Nephron progenitor cell (in vitro differentiated cells): ENCODE data around the gene DENND4C.

Source experiments
- DNase-seq: peaks from one replicate; pipeline ENCODE4 v3.0.0; 2021
- H3K27ac Mint-ChIP-seq: 2 replicates; pipeline ENCODE4 v1.8.0; 2021; ENCODE audit warnings: mild to moderate bottlenecking, moderate library complexity, mixed read lengths
- H3K27me3 Mint-ChIP-seq: 2 replicates; pipeline ENCODE4 v1.8.0; 2021; ENCODE audit warnings: mild to moderate bottlenecking, low read depth, mixed read lengths; ENCODE audit not compliant: poor library complexity
- H3K36me3 Mint-ChIP-seq: 2 replicates; pipeline ENCODE4 v1.8.0; 2021; ENCODE audit warnings: low read depth, mixed read lengths
- H3K4me1 Mint-ChIP-seq: 2 replicates; pipeline ENCODE4 v1.8.0; 2021; ENCODE audit warnings: mixed read lengths
- H3K4me3 Mint-ChIP-seq: 2 replicates; pipeline ENCODE4 v1.8.0; 2021; ENCODE audit warnings: mild to moderate bottlenecking, moderate library complexity, mixed read lengths
- H3K9me3 Mint-ChIP-seq: 2 replicates; pipeline ENCODE4 v1.8.0; 2021; ENCODE audit warnings: mild to moderate bottlenecking, moderate library complexity, mixed read lengths
- CTCF ChIP-seq: fragments of 200-600 bp; sonication (generic); IDR thresholded peaks from 2 replicates; pipeline ENCODE4 v1.5.0; 2021; ENCODE audit warnings: antibody characterized with exemption

DENND4C gene

GRCh38 chr9:19199012-19199411, 31.5 kb upstream of the DENND4C start:
- Mint-ChIP-seq H3K27me3 (no peaks in the 10 kb centered on the region), H3K27ac (no peak overlapping the region), H3K4me3 (no peak overlapping the region), H3K4me1 (peaks cover 27% of the 10 kb centered on the region), H3K36me3 (no peaks in the 10 kb centered on the region), H3K9me3 (peaks cover 4% of the 10 kb centered on the region)
- no peak for DNase-seq
- TF ChIP-seq CTCF: no peak

GRCh38 chr9:19200229-19200628, 30.3 kb upstream of the DENND4C start:
- TF ChIP-seq CTCF: no peak
- no peak for DNase-seq
- Mint-ChIP-seq H3K27me3 (no peaks in the 10 kb centered on the region), H3K4me1 (peaks cover 27% of the 10 kb centered on the region), H3K27ac (no peak overlapping the region), H3K4me3 (no peak overlapping the region), H3K9me3 (peaks cover 4% of the 10 kb centered on the region), H3K36me3 (no peaks in the 10 kb centered on the region)

GRCh38 chr9:19201899-19202891, 28.3 kb upstream of the DENND4C start:
- peak overlapping the region; percentile 4 for H3K4me3 Mint-ChIP-seq
- no peaks in the 10 kb centered on the region for H3K27me3 Mint-ChIP-seq
- TF ChIP-seq CTCF: no peak
- peaks cover 4% of the 10 kb centered on the region for H3K9me3 Mint-ChIP-seq
- H3K36me3 Mint-ChIP-seq: no peaks in the 10 kb centered on the region
- DNase-seq: peak; percentile 36
- peaks cover 27% of the 10 kb centered on the region for H3K4me1 Mint-ChIP-seq
- peak overlapping the region; percentile 98 for H3K27ac Mint-ChIP-seq

- H3K4me3 Mint-ChIP-seq: no peak overlapping the region
Observed at GRCh38 chr9:19203058-19203457, 27.4 kb upstream of the DENND4C start.

GRCh38 chr9:19208653-19209052, 21.8 kb upstream of the DENND4C start:
- no peak for TF ChIP-seq CTCF
- no peak overlapping the region for H3K4me3 Mint-ChIP-seq
- H3K36me3 Mint-ChIP-seq: no peaks in the 10 kb centered on the region
- no peaks in the 10 kb centered on the region for H3K9me3 Mint-ChIP-seq
- peaks cover 13% of the 10 kb centered on the region for H3K4me1 Mint-ChIP-seq
- no peak overlapping the region for H3K27ac Mint-ChIP-seq
- H3K27me3 Mint-ChIP-seq: no peaks in the 10 kb centered on the region
- DNase-seq: no peak

More at GRCh38 chr9:19203058-19203457, 27.4 kb upstream of the DENND4C start:
- Mint-ChIP-seq H3K27me3 (no peaks in the 10 kb centered on the region), H3K9me3 (peaks cover 4% of the 10 kb centered on the region), H3K4me1 (peaks cover 27% of the 10 kb centered on the region), H3K27ac (peak overlapping the region; percentile 31), H3K36me3 (no peaks in the 10 kb centered on the region)
- no peak for TF ChIP-seq CTCF
- no peak for DNase-seq

GRCh38 chr9:19209188-19209587, 21.3 kb upstream of the DENND4C start:
- Mint-ChIP-seq H3K9me3 (no peaks in the 10 kb centered on the region), H3K4me1 (peaks cover 13% of the 10 kb centered on the region), H3K27me3 (no peaks in the 10 kb centered on the region), H3K27ac (no peak overlapping the region), H3K4me3 (no peak overlapping the region), H3K36me3 (no peaks in the 10 kb centered on the region)
- DNase-seq: no peak
- TF ChIP-seq CTCF: no peak
